AG09309 (cell line): Measurements from ENCODE around the gene BEX3.
"Not testable (repeated sequence)": the region's sequence is repeated elsewhere in the genome, so short reads cannot be mapped to it uniquely, and the experiment has no call there.

Experiments
- DNase-seq: peaks from one replicate; pipeline ENCODE4 v3.0.0-alpha.2; 2010; ENCODE audit warnings: low read depth
- H3K4me3 ChIP-seq: 2 replicates; pipeline ENCODE4 v1.5.1; 2011; ENCODE audit warnings: mild to moderate bottlenecking, low read depth, low read length, moderate library complexity; ENCODE audit not compliant: control insufficient read depth
- TF ChIP-seq, protein P1 (sequence below): IDR thresholded peaks from 2 replicates; pipeline ENCODE4 v1.5.1; 2011; ENCODE audit warnings: mild to moderate bottlenecking, low read depth, low read length, inconsistent platforms; ENCODE audit not compliant: insufficient read depth, control insufficient read depth; ENCODE audit errors: missing control alignments

Gene BEX3

DNA sequence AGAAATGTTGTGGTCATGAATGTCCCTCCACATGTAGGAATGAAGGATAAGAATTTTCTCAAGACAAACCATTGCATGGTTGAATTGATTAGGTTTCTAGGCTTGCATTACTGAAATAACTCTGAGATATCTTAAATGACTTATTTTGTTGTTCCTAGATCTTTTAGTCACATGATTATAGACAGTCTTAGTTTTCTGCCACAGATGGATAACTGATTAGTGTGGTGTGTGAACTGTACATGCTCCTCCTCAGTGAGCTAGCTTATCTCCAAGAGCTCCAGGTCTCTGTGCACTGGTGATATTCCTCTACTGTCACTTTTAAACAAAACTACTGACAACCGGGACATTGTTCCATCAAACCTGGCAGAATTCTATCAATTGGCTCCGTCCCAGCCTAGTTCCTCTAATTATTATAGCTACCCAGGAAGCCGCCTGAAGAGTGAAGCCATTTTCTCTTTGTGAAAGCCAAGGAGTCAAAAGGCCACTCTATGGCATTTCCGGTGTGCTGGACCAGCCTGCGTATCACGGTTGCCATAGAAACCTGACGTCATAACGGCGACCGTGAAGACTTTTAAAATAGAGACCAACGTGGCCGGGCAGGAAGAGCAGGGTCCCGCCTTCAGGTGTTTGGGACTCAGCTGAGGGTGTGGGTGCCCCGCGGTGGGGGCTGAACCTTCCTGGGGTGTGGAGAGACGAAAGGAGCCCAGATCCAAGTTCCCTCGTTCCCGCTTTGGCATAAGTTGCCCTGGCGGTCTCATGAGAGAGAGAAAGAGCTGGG lies 28.1 kb downstream of the BEX3 start:
- peak overlapping the region; percentile 54 for H3K4me3 ChIP-seq
- TF ChIP-seq, protein P1, sequence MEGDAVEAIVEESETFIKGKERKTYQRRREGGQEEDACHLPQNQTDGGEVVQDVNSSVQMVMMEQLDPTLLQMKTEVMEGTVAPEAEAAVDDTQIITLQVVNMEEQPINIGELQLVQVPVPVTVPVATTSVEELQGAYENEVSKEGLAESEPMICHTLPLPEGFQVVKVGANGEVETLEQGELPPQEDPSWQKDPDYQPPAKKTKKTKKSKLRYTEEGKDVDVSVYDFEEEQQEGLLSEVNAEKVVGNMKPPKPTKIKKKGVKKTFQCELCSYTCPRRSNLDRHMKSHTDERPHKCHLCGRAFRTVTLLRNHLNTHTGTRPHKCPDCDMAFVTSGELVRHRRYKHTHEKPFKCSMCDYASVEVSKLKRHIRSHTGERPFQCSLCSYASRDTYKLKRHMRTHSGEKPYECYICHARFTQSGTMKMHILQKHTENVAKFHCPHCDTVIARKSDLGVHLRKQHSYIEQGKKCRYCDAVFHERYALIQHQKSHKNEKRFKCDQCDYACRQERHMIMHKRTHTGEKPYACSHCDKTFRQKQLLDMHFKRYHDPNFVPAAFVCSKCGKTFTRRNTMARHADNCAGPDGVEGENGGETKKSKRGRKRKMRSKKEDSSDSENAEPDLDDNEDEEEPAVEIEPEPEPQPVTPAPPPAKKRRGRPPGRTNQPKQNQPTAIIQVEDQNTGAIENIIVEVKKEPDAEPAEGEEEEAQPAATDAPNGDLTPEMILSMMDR = no peak
- DNase-seq = peak; percentile 49

DNA sequence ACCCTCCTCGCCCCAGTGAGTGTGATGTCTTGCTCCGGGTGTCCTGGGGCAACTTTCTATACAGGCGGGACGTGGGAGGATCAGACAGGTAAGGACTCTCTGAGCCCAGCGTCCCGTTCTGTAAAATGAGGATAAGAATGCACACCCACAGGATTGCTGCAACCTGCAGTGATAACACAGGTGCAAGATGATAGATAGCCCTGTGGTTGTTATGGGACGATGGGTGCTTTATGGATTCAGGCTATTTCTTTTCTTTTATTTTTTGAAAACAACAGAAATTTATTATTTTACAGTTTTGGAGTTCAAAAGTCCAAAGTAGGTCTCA lies 28.6 kb downstream of the BEX3 start:
- TF ChIP-seq, protein P1 = no peak
- no peak for DNase-seq
- peak overlapping the region; percentile 54 for H3K4me3 ChIP-seq

DNA sequence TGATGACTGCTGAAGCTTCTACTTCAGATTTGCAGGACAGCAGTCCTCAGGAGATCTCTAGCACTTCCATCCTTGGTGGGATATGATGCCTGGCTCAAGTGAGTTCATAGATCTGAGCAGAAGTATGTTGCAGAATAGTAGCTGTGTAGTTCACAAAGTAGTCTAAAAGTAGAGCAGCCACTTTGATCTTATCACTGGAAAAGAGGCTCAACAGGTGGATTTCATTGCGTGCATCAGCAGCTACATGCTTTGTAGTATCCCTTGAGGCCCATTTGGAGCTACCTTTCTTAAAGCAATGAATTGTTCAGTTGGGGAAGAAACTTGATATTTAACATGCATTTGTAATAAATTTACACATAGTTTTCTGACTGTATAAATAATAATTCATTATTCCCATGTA lies 29.9 kb downstream of the BEX3 start:
- TF ChIP-seq, protein P1 = no peak
- DNase-seq = no peak
- no peak overlapping the region for H3K4me3 ChIP-seq

DNA sequence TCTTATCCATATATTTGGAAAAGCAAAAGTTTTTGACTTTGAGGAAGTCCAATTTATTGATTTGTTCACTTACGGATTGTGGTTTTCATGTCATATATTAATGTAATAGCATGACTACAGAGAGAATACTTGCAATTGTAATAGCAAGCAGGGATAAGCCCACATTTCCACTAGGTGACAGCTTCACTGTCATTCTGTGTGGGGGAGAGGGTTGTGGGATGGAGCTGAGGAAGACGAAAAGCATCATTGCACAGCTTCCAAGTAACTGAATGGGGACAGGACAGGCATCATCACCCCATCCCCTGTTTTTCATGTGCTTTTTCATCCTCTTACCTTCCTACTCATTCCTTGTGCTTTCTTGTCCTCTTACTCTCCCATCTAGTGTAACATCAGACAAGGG lies 31.4 kb downstream of the BEX3 start:
- no peak for DNase-seq
- no peak overlapping the region for H3K4me3 ChIP-seq
- TF ChIP-seq, protein P1 = no peak

DNA sequence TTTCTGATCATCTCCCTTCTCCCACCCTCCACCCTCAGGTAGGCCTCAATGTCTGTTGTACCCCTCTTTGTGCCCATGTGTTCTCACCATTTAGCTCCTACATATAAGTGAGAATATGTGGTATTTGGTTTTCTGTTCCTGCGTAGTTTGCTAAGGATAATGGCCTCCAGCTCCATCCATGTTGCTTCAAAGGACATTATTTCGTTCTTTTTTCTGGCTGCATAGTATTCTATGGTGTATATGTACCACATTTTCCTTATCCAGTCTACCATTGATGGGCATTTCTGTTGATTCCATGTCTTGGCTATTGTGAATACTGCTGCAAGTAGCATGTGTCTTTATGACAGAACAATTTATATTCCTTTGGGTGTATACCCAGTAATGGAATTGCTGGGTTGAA lies 35.4 kb downstream of the BEX3 start:
- not testable (repeated sequence) for DNase-seq, H3K4me3 ChIP-seq

DNA sequence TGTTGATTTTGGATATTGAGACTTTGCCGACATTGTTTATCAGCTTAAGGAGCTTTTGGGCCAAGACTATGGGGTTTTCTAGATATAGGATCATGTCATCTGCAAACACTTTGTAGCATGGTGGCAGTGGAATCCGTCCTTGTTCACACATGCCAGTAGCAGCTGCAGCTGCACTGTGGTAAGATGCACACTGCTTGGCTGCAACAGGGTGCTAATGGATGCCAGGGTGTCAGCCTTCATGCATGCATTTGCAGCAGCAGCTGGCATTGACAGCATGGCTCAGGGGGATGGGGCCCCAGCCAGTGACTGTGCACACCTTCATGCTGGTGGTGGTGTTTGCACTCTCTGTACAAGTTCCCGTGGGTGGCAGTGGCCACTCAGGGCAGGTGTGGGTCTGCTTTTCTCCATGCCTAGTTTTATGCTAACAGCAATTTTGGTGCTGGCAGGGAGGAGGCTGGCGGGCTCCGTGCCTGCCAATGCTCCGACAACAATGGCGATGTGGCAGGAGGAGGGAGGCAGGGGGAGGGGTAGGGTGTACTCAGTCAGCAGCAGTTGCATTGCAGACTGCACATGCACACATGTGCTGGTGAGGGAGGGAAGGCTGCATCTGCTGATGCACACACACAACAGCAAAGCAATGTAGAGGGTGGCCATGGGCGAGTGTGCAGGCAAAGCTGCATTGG lies 37.5 kb downstream of the BEX3 start:
- DNase-seq = no peak
- TF ChIP-seq, protein P1 = no peak
- no peak overlapping the region for H3K4me3 ChIP-seq

DNA sequence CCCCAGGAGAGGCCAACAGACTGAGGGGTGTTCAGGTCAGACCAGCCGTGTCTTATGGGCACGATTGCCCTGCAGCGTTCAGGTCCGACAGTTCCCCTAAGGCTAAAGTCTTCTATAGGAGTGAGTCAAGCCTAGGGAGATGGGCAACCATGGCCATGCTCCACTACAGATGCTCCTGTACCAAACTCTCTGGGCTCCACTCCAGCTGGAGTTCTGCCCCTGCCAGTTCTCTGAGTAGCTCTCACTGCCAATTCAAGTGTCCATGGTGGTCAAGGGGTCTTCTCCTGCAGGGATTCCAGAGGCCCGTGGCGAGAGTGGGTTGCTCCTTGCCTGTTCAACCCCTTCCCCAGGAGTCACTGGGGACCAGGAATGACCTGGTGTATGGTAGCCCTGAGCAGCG lies 38.2 kb downstream of the BEX3 start:
- no peak for DNase-seq
- H3K4me3 ChIP-seq = no peak overlapping the region
- TF ChIP-seq, protein P1 = no peak
